ENCODE data around the gene DPEP2.

The DPEP2 gene

DNA sequence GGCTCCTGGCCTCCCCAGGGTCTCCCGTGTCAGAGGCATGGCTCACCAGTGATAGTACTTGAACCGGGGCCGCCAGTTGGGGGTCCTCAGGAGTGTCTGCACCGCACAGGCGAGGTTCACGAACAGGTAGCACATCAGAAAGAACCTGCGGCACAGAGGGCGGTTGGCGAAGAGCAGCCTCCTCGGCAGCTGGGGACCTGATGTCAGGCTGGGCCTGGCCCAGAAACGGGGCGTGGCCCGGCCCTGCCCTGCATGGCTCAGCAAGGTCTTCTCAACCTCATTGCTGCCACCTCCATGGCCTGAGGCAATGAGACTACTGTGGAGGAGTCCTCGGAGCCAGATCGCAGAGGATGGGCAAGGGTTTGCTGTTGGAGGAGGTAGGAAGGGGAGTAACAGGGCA, 51.3 kb downstream of the DPEP2 start:
- TF ChIP-seq, protein P1, sequence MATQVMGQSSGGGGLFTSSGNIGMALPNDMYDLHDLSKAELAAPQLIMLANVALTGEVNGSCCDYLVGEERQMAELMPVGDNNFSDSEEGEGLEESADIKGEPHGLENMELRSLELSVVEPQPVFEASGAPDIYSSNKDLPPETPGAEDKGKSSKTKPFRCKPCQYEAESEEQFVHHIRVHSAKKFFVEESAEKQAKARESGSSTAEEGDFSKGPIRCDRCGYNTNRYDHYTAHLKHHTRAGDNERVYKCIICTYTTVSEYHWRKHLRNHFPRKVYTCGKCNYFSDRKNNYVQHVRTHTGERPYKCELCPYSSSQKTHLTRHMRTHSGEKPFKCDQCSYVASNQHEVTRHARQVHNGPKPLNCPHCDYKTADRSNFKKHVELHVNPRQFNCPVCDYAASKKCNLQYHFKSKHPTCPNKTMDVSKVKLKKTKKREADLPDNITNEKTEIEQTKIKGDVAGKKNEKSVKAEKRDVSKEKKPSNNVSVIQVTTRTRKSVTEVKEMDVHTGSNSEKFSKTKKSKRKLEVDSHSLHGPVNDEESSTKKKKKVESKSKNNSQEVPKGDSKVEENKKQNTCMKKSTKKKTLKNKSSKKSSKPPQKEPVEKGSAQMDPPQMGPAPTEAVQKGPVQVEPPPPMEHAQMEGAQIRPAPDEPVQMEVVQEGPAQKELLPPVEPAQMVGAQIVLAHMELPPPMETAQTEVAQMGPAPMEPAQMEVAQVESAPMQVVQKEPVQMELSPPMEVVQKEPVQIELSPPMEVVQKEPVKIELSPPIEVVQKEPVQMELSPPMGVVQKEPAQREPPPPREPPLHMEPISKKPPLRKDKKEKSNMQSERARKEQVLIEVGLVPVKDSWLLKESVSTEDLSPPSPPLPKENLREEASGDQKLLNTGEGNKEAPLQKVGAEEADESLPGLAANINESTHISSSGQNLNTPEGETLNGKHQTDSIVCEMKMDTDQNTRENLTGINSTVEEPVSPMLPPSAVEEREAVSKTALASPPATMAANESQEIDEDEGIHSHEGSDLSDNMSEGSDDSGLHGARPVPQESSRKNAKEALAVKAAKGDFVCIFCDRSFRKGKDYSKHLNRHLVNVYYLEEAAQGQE (IDR thresholded peaks at IDR 0.05; ENCODE audit: low read depth): no peak
- TF ChIP-seq, protein P2, sequence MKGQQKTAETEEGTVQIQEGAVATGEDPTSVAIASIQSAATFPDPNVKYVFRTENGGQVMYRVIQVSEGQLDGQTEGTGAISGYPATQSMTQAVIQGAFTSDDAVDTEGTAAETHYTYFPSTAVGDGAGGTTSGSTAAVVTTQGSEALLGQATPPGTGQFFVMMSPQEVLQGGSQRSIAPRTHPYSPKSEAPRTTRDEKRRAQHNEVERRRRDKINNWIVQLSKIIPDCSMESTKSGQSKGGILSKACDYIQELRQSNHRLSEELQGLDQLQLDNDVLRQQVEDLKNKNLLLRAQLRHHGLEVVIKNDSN (IDR thresholded peaks at IDR 0.05): no peak
- no peak for TF ChIP-seq YY1 (IDR thresholded peaks at IDR 0.05; ENCODE audit: low read depth)
- no peak for TF ChIP-seq EP300 (IDR thresholded peaks at IDR 0.05; ENCODE audit: borderline replicate concordance)
- TF ChIP-seq TCF12 (IDR thresholded peaks at IDR 0.05; ENCODE audit: low read depth): no peak
- TF ChIP-seq, protein P3, sequence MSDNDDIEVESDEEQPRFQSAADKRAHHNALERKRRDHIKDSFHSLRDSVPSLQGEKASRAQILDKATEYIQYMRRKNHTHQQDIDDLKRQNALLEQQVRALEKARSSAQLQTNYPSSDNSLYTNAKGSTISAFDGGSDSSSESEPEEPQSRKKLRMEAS (IDR thresholded peaks at IDR 0.05): no peak
- TF ChIP-seq TEAD4 (IDR thresholded peaks at IDR 0.05): no peak
- no peak for TF ChIP-seq NFIC (IDR thresholded peaks at IDR 0.05)
- no peak for TF ChIP-seq ZBTB7A (IDR thresholded peaks at IDR 0.05; ENCODE audit: low read depth)
- TF ChIP-seq FOXM1 (IDR thresholded peaks at IDR 0.05; ENCODE audit: borderline replicate concordance, low read depth): no peak
- TF ChIP-seq CREB1 (IDR thresholded peaks at IDR 0.05; ENCODE audit: low read depth): no peak
- TF ChIP-seq EGR1 (IDR thresholded peaks at IDR 0.05): no peak
- TF ChIP-seq CEBPB (IDR thresholded peaks at IDR 0.05): no peak
- no peak for TF ChIP-seq RAD21 (IDR thresholded peaks at IDR 0.05; ENCODE audit: low read depth)
- TF ChIP-seq TAF1 (IDR thresholded peaks at IDR 0.05; ENCODE audit: low read depth): no peak

DNA sequence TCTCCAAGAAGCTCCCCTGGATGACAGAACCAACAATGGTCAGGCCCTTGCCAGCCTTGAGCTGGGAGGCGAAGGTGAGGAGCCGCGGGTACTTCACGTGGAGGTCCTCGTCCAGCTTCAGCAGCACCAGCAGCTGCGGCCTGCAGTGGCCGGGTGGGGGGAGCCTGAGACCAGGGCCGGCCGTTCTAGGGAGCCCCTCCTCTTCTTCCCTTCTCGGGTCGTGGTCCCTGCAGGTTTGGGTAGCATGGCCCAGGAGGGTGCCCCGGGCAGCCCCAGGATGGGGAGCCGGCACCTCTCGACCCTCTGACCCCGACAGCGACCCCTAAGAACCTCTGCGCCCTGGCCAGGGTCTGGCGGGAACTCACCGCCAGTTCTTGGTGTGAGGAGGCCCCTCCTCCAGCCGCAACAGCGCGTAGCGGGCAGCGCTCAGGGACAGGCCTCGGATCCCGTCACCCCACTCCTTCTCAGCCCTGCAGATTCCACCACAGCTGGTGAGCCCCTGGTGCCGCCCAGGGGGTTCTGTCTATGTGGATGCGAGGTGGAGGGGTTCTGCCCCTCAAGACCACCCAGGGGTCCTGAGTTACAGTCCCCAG, 52.2 kb downstream of the DPEP2 start:
- TF ChIP-seq, protein P3 (IDR thresholded peaks at IDR 0.05): no peak
- TF ChIP-seq NFIC (IDR thresholded peaks at IDR 0.05) (no peak), TCF12 (IDR thresholded peaks at IDR 0.05; ENCODE audit: low read depth) (no peak), CEBPB (IDR thresholded peaks at IDR 0.05) (no peak), RAD21 (IDR thresholded peaks at IDR 0.05; ENCODE audit: low read depth) (no peak), ZBTB7A (IDR thresholded peaks at IDR 0.05; ENCODE audit: low read depth) (no peak), TEAD4 (IDR thresholded peaks at IDR 0.05) (no peak), CREB1 (IDR thresholded peaks at IDR 0.05; ENCODE audit: low read depth) (no peak), YY1 (IDR thresholded peaks at IDR 0.05; ENCODE audit: low read depth) (no peak), FOXM1 (IDR thresholded peaks at IDR 0.05; ENCODE audit: borderline replicate concordance, low read depth) (no peak), TAF1 (IDR thresholded peaks at IDR 0.05; ENCODE audit: low read depth) (no peak), EP300 (IDR thresholded peaks at IDR 0.05; ENCODE audit: borderline replicate concordance) (no peak), EGR1 (IDR thresholded peaks at IDR 0.05) (no peak)
- TF ChIP-seq, protein P2 (IDR thresholded peaks at IDR 0.05): no peak
- TF ChIP-seq, protein P1 (IDR thresholded peaks at IDR 0.05; ENCODE audit: low read depth): no peak

DNA sequence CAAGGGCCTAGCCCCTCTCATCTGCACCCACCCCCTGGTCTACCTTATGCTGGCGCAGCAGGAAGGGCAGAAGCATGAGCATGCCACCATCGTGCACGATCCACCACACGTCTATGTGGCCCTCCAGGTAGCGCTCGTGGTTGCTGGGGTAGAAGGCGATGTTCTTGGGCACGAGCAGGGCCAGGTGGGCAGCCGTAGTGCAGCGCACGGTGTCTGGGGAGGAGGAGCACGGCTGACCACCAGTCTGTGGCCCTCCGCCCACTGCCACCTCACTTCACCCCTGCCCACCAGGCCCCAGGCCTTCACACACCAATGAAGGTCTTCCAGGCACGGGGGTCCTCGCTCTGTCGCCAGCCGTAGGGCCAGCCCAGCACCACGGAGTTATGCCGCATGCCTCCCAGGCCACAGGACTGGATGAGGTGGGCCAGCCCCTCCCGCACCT, 53.1 kb downstream of the DPEP2 start:
- TF ChIP-seq YY1 (IDR thresholded peaks at IDR 0.05; ENCODE audit: low read depth): no peak
- no peak for TF ChIP-seq RAD21 (IDR thresholded peaks at IDR 0.05; ENCODE audit: low read depth)
- TF ChIP-seq ZBTB7A (IDR thresholded peaks at IDR 0.05; ENCODE audit: low read depth): no peak
- no peak for TF ChIP-seq FOXM1 (IDR thresholded peaks at IDR 0.05; ENCODE audit: borderline replicate concordance, low read depth)
- no peak for TF ChIP-seq TEAD4 (IDR thresholded peaks at IDR 0.05)
- TF ChIP-seq, protein P2 (IDR thresholded peaks at IDR 0.05): no peak
- TF ChIP-seq, protein P3 (IDR thresholded peaks at IDR 0.05): no peak
- no peak for TF ChIP-seq CREB1 (IDR thresholded peaks at IDR 0.05; ENCODE audit: low read depth)
- TF ChIP-seq TAF1 (IDR thresholded peaks at IDR 0.05; ENCODE audit: low read depth): no peak
- no peak for TF ChIP-seq TCF12 (IDR thresholded peaks at IDR 0.05; ENCODE audit: low read depth)
- TF ChIP-seq CEBPB (IDR thresholded peaks at IDR 0.05): no peak
- no peak for TF ChIP-seq EGR1 (IDR thresholded peaks at IDR 0.05)
- no peak for TF ChIP-seq NFIC (IDR thresholded peaks at IDR 0.05)
- no peak for TF ChIP-seq EP300 (IDR thresholded peaks at IDR 0.05; ENCODE audit: borderline replicate concordance)
- TF ChIP-seq, protein P1 (IDR thresholded peaks at IDR 0.05; ENCODE audit: low read depth): no peak

All from Ishikawa (cell line).